HT1080 (cell line): ENCODE results near the gene PSEN1. TPM values are rescaled to one million over a fixed set of nuclear protein-coding genes. Genes with fewer than 3 reads are reported as not detected.

ENCODE experiments used
- DNase-seq: peaks from one replicate; pipeline ENCODE4 v3.0.0-alpha.2; 2015; ENCODE audit warnings: low read depth
- small RNA-seq: library from RNA; depleted of rRNA; stranded (forward); fragments of <200 nt; gene quantifications from one replicate; pipeline ENCODE3, GENCODE V24; 2014
- total RNA-seq: library from RNA; depleted of rRNA; stranded (reverse); fragments of >200 nt; shearing (Covaris generic); gene quantifications from 2 replicates; pipeline ENCODE4 v1.2.3, GENCODE V29; 2014; rRNA removed

The PSEN1 gene
- total RNA-seq, 1 experiment from 2014 or later = 27.0 TPM

GRCh38 chr14:73269729-73270531, 133.6 kb downstream of the PSEN1 start:
- no peak for DNase-seq

DNA sequence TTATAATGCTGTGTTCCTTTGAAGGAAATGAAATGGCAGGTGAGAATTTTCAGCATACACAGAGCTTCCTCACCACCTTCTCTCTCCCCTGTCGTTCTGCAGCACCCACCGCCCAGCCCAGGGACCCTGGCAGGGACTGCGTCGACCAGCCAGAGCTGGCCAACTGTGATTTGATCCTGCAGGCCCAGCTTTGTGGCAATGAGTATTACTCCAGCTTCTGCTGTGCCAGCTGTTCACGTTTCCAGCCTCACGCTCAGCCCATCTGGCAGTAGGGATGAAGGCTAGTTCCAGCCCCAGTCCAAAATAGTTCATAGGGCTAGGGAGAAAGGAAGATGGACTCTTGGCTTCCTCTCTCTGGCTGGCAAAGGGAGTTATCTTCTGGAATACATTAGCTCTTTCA, 136.1 kb downstream of the PSEN1 start:
- no peak for DNase-seq

Small RNA genes within 50 kb of the gene (small RNA-seq; reads per million reads assigned to genes)
- gene AC004858.1 (not detected), gene RNU6-419P (not detected)

Other genes with a start within 250 kb of the PSEN1 start
- gene DPF3, start 242.4 kb upstream of the PSEN1 start, total RNA-seq = 2.2 and 3.0 TPM in 2 replicates
- gene DCAF4, start 210.0 kb upstream of the PSEN1 start, total RNA-seq = 9.5 and 19.3 TPM in 2 replicates
- 6.6 and 7.4 TPM in 2 replicates for gene ZFYVE1, start 109.4 kb upstream of the PSEN1 start, total RNA-seq
- 35.0 and 50.4 TPM in 2 replicates for gene RBM25, start 78.0 kb upstream of the PSEN1 start, total RNA-seq
- 1.5 and 1.9 TPM in 2 replicates for gene PAPLN, start 101.0 kb downstream of the PSEN1 start, total RNA-seq